ENCODE measurements around the gene ZNF683. TPM values are rescaled to one million over a fixed set of nuclear protein-coding genes. Genes with fewer than 3 reads are reported as not detected.

The ZNF683 gene
- polyA plus RNA-seq, 1 donor from 2014 or later = not detected

GRCh38 chr1:26337206-26337535, 35.4 kb downstream of the ZNF683 start:
- Histone ChIP-seq H3K9ac (ENCODE audit: low read length) (no peak overlapping the region), H3K4me3 (ENCODE audit: low read length) (no peak overlapping the region), H3K27ac (ENCODE audit: low read length) (no peak overlapping the region), H4K20me1 (ENCODE audit: insufficient read depth) (no peaks in the 10 kb centered on the region), H3K4me2 (ENCODE audit: low read length) (no peak overlapping the region), H3K27me3 (ENCODE audit: insufficient read depth, low read depth, low read length) (peaks cover 18% of the 10 kb centered on the region), H3K36me3 (ENCODE audit: insufficient read depth, low read length) (no peaks in the 10 kb centered on the region), H3K9me3 (ENCODE audit: low read length) (no peaks in the 10 kb centered on the region), H2AFZ (ENCODE audit: low read depth, low read length) (no peak overlapping the region), H3K79me2 (replicated peaks; ENCODE audit: insufficient read depth, low read length) (no peaks in the 10 kb centered on the region), H3F3A (ENCODE audit: insufficient read depth, low read length, poor library complexity, severe bottlenecking) (no peaks in the 10 kb centered on the region), H3K9me2 (ENCODE audit: insufficient read depth, low read length) (no peaks in the 10 kb centered on the region)
- TF ChIP-seq POLR2AphosphoS5 (IDR thresholded peaks at IDR 0.05) = no peak
- no peak for TF ChIP-seq EP300 (conservative IDR thresholded peaks at IDR 0.05; ENCODE audit: poor library complexity, severe bottlenecking)
- TF ChIP-seq TAF1 (IDR thresholded peaks at IDR 0.05; ENCODE audit: low read depth) = no peak
- TF ChIP-seq REST (IDR thresholded peaks at IDR 0.05; ENCODE audit: borderline replicate concordance) = no peak
- no peak for TF ChIP-seq SMC3 (conservative IDR thresholded peaks at IDR 0.05; ENCODE audit: poor library complexity)

DNA sequence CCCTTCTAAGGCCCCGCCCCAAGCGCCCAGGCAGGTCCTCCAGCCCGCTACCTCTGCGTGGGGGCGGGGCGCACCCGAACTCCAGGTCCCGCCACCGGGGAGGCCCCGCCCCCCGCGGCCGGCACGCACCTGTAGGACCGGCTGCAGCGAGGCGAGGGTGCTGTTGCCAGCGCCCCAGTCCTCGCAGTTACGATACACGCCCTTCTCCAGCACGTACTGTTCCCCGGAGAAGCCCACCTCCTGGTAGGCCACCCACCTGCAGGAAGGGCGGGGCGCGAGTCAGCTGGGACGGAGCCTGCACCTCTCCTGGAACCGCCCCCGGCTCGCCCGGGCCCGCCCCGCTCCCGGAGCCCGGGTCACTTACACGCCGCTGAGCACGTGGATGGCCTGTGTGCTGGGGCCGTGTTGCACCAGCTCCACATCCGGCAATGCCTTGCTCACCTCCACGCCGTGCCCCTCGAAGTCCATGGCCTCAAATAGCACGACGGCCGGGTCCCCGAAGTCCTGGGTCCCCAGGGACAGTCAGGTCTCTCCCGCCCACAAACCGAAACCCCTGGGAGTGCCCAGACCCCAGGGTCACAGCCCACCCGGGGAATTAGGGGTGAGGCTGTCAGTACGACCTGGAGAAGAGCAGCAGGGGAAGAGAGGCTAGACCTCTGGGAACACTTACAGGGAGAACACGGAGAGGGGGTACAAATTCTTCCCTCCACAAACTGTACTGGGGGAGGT, 35.9 kb downstream of the ZNF683 start:
- Histone ChIP-seq H3F3A (ENCODE audit: insufficient read depth, low read length, poor library complexity, severe bottlenecking) (no peaks in the 10 kb centered on the region), H3K4me2 (ENCODE audit: low read length) (no peak overlapping the region), H3K9me3 (ENCODE audit: low read length) (no peaks in the 10 kb centered on the region), H2AFZ (ENCODE audit: low read depth, low read length) (no peak overlapping the region), H3K36me3 (ENCODE audit: insufficient read depth, low read length) (no peaks in the 10 kb centered on the region), H4K20me1 (ENCODE audit: insufficient read depth) (no peaks in the 10 kb centered on the region), H3K79me2 (replicated peaks; ENCODE audit: insufficient read depth, low read length) (no peaks in the 10 kb centered on the region), H3K9ac (ENCODE audit: low read length) (peak overlapping the region; percentile 45), H3K9me2 (ENCODE audit: insufficient read depth, low read length) (no peaks in the 10 kb centered on the region), H3K27me3 (ENCODE audit: insufficient read depth, low read depth, low read length) (peaks cover 18% of the 10 kb centered on the region), H3K4me3 (ENCODE audit: low read length) (peak overlapping the region; percentile 67), H3K27ac (ENCODE audit: low read length) (no peak overlapping the region)
- TF ChIP-seq EP300 (conservative IDR thresholded peaks at IDR 0.05; ENCODE audit: poor library complexity, severe bottlenecking) (no peak), EZH2 (IDR thresholded peaks at IDR 0.05; ENCODE audit: borderline replicate concordance, insufficient read depth, low read length, poor library complexity, severe bottlenecking) (no peak), POLR2AphosphoS5 (IDR thresholded peaks at IDR 0.05) (no peak), SMC3 (conservative IDR thresholded peaks at IDR 0.05; ENCODE audit: poor library complexity) (no peak), MXI1 (conservative IDR thresholded peaks at IDR 0.05; ENCODE audit: poor library complexity, severe bottlenecking) (no peak), TAF1 (IDR thresholded peaks at IDR 0.05; ENCODE audit: low read depth) (no peak), RAD21 (conservative IDR thresholded peaks at IDR 0.05) (no peak), REST (IDR thresholded peaks at IDR 0.05; ENCODE audit: borderline replicate concordance) (no peak)
- TF ChIP-seq, protein P1, sequence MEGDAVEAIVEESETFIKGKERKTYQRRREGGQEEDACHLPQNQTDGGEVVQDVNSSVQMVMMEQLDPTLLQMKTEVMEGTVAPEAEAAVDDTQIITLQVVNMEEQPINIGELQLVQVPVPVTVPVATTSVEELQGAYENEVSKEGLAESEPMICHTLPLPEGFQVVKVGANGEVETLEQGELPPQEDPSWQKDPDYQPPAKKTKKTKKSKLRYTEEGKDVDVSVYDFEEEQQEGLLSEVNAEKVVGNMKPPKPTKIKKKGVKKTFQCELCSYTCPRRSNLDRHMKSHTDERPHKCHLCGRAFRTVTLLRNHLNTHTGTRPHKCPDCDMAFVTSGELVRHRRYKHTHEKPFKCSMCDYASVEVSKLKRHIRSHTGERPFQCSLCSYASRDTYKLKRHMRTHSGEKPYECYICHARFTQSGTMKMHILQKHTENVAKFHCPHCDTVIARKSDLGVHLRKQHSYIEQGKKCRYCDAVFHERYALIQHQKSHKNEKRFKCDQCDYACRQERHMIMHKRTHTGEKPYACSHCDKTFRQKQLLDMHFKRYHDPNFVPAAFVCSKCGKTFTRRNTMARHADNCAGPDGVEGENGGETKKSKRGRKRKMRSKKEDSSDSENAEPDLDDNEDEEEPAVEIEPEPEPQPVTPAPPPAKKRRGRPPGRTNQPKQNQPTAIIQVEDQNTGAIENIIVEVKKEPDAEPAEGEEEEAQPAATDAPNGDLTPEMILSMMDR (IDR thresholded peaks at IDR 0.05; ENCODE audit: poor library complexity, severe bottlenecking) = no peak

Data from neural cell (in vitro differentiated cells).